OCI-LY1 (cell line): ENCODE results near the gene YIF1B.

ENCODE experiments used
- H2AFZ ChIP-seq: fragments of 200-600 bp; sonication (generic), shearing (Covaris generic); 2 replicates; pipeline ENCODE4 v1.6.0; 2014; ENCODE audit warnings: antibody characterized with exemption, mild to moderate bottlenecking, low read length
- H3F3A ChIP-seq: fragments of 200-600 bp; sonication (generic), shearing (Covaris generic); 2 replicates; pipeline ENCODE4 v1.6.0; 2014; ENCODE audit warnings: mild to moderate bottlenecking, antibody characterized with exemption, low read length, moderate library complexity; ENCODE audit not compliant: insufficient read depth
- H3K27ac ChIP-seq: fragments of 200-600 bp; sonication (generic); 2 replicates; pipeline ENCODE4 v1.5.1; 2014; ENCODE audit warnings: low read length, mixed run types, mild to moderate bottlenecking, low read depth; ENCODE audit not compliant: poor library complexity, severe bottlenecking
- H3K27me3 ChIP-seq: fragments of 200-600 bp; sonication (generic); 2 replicates; pipeline ENCODE4 v1.6.0; 2014; ENCODE audit warnings: antibody characterized with exemption, mild to moderate bottlenecking, low read length, moderate library complexity; ENCODE audit not compliant: insufficient read depth
- H3K36me3 ChIP-seq: fragments of 200-600 bp; sonication (generic); 2 replicates; pipeline ENCODE4 v1.6.1; 2014; ENCODE audit warnings: mild to moderate bottlenecking, antibody characterized with exemption, low read length, moderate library complexity, mixed read lengths; ENCODE audit not compliant: insufficient read depth
- H3K4me1 ChIP-seq: fragments of 200-600 bp; sonication (generic); 2 replicates; pipeline ENCODE4 v1.5.1; 2014; ENCODE audit warnings: mild to moderate bottlenecking, low read length, moderate library complexity; ENCODE audit not compliant: insufficient read depth, severe bottlenecking
- H3K4me2 ChIP-seq: fragments of 200-600 bp; sonication (generic), shearing (Covaris generic); 2 replicates; pipeline ENCODE4 v1.6.1; 2014; ENCODE audit warnings: low read length
- H3K4me3 ChIP-seq: fragments of 200-600 bp; sonication (generic); 2 replicates; pipeline ENCODE4 v1.5.1; 2014; ENCODE audit warnings: low read length, low read depth, mild to moderate bottlenecking, mixed read lengths; ENCODE audit not compliant: poor library complexity, severe bottlenecking
- H3K79me2 ChIP-seq: fragments of 200-600 bp; shearing (Covaris generic); 2 replicates; pipeline ENCODE4 v1.6.1; 2016; ENCODE audit warnings: mixed run types, low read length, mixed read lengths; ENCODE audit not compliant: insufficient read depth
- H3K9ac ChIP-seq: fragments of 200-600 bp; sonication (generic), shearing (Covaris generic); 2 replicates; pipeline ENCODE4 v1.6.1; 2014; ENCODE audit warnings: mild to moderate bottlenecking, low read length, mixed read lengths
- H3K9me2 ChIP-seq: fragments of 200-600 bp; sonication (generic), shearing (Covaris generic); 2 replicates; pipeline ENCODE4 v1.6.1; 2014; ENCODE audit warnings: low read depth, mild to moderate bottlenecking, low read length, mixed read lengths
- H3K9me3 ChIP-seq: fragments of 200-600 bp; shearing (Covaris generic); 2 replicates; pipeline ENCODE4 v1.6.1; 2014; ENCODE audit warnings: low read length, mixed read lengths
- H4K20me1 ChIP-seq: fragments of 200-600 bp; sonication (generic), shearing (Covaris generic); 2 replicates; pipeline ENCODE4 v1.6.0; 2016; ENCODE audit warnings: mild to moderate bottlenecking, low read length; ENCODE audit not compliant: insufficient read depth
- EZH2 ChIP-seq: fragments of 200-600 bp; sonication (generic), shearing (Covaris generic); IDR thresholded peaks from 2 replicates; pipeline ENCODE4 v1.8.0; 2017; ENCODE audit warnings: borderline replicate concordance, mixed run types, mild to moderate bottlenecking, antibody characterized with exemption, low read length, moderate library complexity, mixed read lengths
- TF ChIP-seq, protein P1 (sequence below): fragments of 200-600 bp; sonication (generic), shearing (Covaris generic); IDR thresholded peaks from 2 replicates; pipeline ENCODE4 v1.5.1; 2017; ENCODE audit warnings: mild to moderate bottlenecking, antibody characterized with exemption, low read length, moderate library complexity, mixed read lengths

Gene YIF1B

DNA sequence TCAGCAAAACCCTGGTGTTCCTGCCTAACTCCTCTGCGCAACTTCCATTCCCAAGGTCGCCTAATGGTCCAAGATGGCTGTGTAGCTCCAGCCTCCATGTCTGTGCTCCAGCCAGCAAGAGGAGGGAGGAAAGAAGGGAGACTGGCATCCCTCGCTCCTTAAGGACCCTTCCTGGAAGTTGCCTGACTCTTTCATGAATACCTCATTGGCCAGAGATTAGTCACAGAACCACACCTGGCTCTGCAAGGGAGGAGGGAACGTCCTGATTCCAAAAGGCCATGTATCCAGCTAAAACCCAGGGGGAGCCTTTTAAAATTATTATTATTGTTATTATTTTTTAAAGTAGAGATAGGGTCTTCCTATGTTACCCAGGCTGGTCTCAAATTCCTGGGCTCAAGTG is 8.7 kb upstream of the YIF1B start:
- Histone ChIP-seq H3K9me2 (no peaks in the 10 kb centered on the region), H3K4me2 (no peak overlapping the region), H3K9me3 (no peaks in the 10 kb centered on the region), H4K20me1 (no peaks in the 10 kb centered on the region), H3K79me2 (no peaks in the 10 kb centered on the region), H2AFZ (no peak overlapping the region), H3F3A (no peaks in the 10 kb centered on the region), H3K9ac (no peak overlapping the region), H3K27me3 (no peaks in the 10 kb centered on the region), H3K4me3 (no peak overlapping the region), H3K36me3 (no peaks in the 10 kb centered on the region; the same call in 1 of the 2 replicates), H3K4me1 (peaks cover 9% of the 10 kb centered on the region), H3K27ac (no peak overlapping the region)
- TF ChIP-seq EZH2 = no peak
- TF ChIP-seq, protein P1, sequence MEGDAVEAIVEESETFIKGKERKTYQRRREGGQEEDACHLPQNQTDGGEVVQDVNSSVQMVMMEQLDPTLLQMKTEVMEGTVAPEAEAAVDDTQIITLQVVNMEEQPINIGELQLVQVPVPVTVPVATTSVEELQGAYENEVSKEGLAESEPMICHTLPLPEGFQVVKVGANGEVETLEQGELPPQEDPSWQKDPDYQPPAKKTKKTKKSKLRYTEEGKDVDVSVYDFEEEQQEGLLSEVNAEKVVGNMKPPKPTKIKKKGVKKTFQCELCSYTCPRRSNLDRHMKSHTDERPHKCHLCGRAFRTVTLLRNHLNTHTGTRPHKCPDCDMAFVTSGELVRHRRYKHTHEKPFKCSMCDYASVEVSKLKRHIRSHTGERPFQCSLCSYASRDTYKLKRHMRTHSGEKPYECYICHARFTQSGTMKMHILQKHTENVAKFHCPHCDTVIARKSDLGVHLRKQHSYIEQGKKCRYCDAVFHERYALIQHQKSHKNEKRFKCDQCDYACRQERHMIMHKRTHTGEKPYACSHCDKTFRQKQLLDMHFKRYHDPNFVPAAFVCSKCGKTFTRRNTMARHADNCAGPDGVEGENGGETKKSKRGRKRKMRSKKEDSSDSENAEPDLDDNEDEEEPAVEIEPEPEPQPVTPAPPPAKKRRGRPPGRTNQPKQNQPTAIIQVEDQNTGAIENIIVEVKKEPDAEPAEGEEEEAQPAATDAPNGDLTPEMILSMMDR = no peak

DNA sequence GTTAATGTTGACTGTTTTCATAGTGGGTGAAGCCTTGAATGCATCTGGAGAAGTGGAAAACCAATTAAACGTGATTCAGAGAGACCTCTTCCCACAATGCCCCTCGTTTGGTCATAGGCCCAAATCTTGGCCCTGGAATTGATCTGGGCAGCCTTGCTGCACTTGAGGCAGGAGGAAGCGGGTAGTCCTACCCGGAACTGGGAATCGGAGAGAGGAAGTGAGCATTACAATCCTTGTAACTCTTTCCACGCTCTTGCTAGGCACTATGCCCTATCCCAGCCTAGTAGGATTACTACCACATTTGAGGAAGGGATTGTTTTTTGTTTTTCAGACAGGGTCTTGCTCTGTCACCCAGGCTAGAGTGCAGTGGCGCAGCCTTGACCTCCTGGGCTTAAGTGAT is 7.5 kb upstream of the YIF1B start:
- H3K79me2 ChIP-seq = no peaks in the 10 kb centered on the region
- H3K36me3 ChIP-seq = no peaks in the 10 kb centered on the region
- H3F3A ChIP-seq = no peaks in the 10 kb centered on the region
- H3K9ac ChIP-seq = no peak overlapping the region
- H4K20me1 ChIP-seq = no peaks in the 10 kb centered on the region
- no peak overlapping the region for H2AFZ ChIP-seq
- no peaks in the 10 kb centered on the region; the same call in 1 of the 2 replicates for H3K27me3 ChIP-seq
- H3K9me3 ChIP-seq = no peaks in the 10 kb centered on the region
- H3K27ac ChIP-seq = no peak overlapping the region
- H3K4me2 ChIP-seq = no peak overlapping the region
- TF ChIP-seq, protein P1 = no peak
- no peak for TF ChIP-seq EZH2
- no peaks in the 10 kb centered on the region for H3K9me2 ChIP-seq
- peaks cover 14% of the 10 kb centered on the region for H3K4me1 ChIP-seq
- H3K4me3 ChIP-seq = no peak overlapping the region

DNA sequence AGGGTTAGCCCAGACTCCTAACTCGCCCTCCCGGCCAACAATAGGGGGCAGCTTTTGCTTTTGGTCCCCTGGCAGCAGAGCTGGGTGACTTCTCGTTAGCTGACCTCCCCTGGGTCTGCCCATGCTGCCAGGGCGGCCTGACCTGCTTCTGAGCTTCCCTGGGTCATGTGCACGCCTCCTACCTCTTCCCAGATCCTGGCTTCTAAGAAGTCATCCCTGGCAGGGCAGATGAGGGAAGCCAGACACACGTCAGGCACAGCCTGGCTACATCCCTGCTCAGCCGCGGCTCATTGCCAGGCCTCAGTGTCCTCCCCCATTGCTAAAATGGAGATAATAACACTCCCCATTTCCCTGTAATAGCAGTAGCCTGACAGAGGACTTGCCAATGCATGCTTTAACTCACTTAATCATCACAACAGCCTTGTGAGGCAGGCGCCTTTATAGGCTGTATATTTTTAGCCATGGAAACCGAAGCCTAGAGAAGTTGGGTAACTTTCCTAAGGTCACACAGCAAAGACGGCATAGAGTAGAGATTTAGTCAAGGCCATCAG is 6.0 kb upstream of the YIF1B start:
- Histone ChIP-seq H3K79me2 (no peaks in the 10 kb centered on the region), H3K27me3 (no peaks in the 10 kb centered on the region; the same call in 1 of the 2 replicates), H3K9ac (no peak overlapping the region), H3K27ac (no peak overlapping the region), H3F3A (no peaks in the 10 kb centered on the region), H3K9me2 (no peaks in the 10 kb centered on the region), H3K4me1 (peaks cover 22% of the 10 kb centered on the region), H3K4me3 (no peak overlapping the region), H2AFZ (no peak overlapping the region), H3K4me2 (no peak overlapping the region), H3K36me3 (no peaks in the 10 kb centered on the region), H3K9me3 (no peaks in the 10 kb centered on the region), H4K20me1 (no peaks in the 10 kb centered on the region)
- TF ChIP-seq, protein P1 = no peak
- no peak for TF ChIP-seq EZH2
